GM19238 (cell line): Measurements from ENCODE around the gene DUSP12.
"Not testable (repeated sequence)": the region's sequence is repeated elsewhere in the genome, so short reads cannot be mapped to it uniquely, and the experiment has no call there.

Experiments used
- DNase-seq: peaks from one replicate; pipeline ENCODE4 v3.0.0; 2011; ENCODE audit warnings: low spot score; ENCODE audit not compliant: insufficient read length

DUSP12 gene

DNA sequence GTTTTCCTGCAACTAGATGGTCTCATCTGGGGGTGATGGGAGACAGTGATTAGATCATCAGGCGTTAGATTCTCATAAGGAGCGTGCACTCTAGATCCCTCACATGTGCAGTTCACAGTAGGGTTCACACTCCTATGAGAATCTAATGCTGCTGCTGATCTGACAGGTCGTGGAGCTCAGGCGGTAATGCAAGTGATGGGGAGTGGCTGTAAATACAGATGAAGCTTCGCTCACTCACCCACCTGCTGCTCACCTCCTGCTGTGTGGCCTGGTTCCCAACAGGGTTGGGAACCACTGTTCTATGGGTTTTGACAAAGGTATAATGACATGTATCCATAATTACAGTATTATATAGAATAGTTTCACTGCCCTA is 20.1 kb downstream of the DUSP12 start:
- not testable (repeated sequence) for DNase-seq

DNA sequence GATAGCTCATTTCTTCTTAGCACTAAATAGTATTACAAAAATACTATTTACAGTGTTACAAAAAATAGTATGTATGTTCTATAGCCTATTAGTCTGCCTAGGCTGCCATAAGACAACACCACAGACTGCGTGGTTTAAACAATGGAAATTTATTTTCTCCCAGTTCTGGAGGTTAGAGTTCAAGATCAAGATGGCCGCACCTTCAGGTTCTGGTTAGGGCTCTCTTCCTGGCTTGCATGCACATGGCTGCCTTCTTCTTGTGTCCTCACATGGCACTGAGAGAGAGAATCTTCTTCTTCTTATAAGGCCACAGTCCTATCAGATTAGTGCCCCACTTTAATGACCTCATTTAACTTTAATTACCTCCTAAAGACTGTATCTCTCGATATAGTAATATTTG is 20.7 kb downstream of the DUSP12 start:
- no peak for DNase-seq

DNA sequence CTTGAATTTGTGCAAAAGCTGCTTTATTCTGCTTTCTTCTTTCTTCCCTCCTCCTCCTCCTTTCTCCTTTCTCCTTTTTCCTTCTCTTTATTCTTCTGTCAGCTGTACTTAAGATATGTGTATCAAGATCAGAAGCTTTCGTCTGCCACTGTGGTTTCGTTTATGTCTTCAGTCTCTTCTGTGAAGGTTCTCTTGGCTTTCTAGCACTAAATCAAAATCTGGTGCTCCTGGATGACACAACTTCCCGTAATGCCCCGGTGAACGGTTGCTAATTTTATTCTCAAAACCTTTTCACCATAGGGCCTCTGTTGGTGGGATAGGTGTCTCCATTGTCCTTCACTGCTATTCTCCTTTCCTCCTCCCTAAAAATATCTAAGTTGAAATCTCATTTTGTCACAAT is 21.6 kb downstream of the DUSP12 start:
- DNase-seq = no peak

- DNase-seq = no peak
Observed at GRCh38 chr1:161771973-161772372, 22.4 kb downstream of the DUSP12 start.

DNA sequence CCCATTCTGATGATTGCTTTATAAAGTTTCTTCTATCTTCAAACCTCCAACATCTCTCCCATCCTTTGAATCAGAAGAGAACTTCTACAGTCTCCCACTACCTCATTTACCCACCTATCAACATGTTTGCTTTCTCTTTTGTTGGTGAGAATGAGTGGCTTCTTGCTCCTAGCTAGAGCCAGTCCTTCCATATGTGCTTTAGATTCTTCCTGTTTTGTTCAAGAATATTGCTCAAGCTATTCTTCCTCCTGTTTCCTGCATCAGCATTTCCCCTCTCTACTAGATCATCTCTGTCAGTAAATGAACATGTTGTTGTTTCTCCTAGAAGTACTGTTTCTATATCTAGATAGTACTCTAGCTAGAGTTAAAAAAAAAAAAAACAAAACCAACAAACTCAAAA is 22.8 kb downstream of the DUSP12 start:
- DNase-seq = no peak

- DNase-seq = no peak
Observed at GRCh38 chr1:161773791-161774190, 24.2 kb downstream of the DUSP12 start.

DNA sequence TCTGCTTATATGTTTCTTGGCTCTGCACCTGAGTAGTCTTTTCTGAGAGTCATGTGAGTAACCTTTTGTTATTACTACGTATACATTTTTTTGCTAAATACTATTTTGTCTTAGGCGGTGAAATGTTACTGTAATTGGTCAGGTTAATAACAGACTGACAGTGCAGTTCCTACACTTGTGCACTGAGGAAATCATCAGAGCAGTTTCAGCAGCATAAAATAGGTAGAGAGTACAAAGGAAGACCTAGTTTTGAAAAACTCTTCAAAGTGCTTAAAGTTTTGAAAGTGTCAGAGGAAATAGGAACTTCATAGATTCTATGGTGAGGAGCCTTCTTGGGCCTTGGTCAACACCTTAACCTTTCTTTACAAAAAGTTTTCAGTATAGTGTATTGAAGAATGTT is 27.7 kb downstream of the DUSP12 start:
- no peak for DNase-seq

GRCh38 chr1:161778522-161778921 is 28.9 kb downstream of the DUSP12 start:
- DNase-seq = no peak

DNA sequence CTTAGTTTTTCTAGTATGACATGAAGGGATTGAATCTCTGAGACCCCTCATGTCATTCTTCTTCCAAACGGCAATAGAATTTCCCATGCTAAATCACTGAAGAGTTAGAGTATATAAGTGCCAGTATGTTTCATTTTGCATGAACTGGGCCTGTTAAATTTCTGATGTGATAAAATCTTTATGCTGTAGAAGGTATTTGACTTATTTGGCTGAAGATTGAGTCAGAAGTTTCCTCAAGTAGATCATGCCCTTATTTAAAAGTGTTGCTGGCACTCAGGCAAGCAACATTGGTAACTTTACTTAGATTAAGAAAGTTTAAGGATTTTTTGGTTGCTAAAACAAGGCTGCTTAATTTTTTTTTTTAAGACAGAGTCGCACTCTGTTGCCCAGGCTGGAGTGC is 29.8 kb downstream of the DUSP12 start:
- no peak for DNase-seq

- no peak for DNase-seq
Observed at GRCh38 chr1:161781995-161782394, 32.4 kb downstream of the DUSP12 start.

DNA sequence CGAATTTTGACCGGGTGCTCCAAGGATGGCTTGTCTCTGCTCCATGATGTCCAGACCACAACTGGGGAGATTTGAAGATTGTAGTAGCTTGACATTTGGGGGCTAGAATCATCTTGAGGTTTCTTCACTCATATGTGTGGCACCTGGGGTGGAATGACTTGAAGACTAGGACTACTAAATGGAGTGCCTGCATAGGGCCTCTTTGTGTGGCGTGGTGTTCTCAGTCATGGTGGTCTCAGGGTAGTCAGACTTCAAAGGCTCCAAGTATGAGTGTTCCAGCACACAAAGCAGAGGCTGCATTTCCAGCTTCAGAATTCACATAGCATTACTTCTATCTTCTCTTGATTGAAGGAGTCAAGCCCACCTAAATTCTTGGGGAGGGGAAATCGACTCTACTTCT is 33.3 kb downstream of the DUSP12 start:
- no peak for DNase-seq

- DNase-seq = no peak
Observed at GRCh38 chr1:161784968-161785367, 35.4 kb downstream of the DUSP12 start.

DNA sequence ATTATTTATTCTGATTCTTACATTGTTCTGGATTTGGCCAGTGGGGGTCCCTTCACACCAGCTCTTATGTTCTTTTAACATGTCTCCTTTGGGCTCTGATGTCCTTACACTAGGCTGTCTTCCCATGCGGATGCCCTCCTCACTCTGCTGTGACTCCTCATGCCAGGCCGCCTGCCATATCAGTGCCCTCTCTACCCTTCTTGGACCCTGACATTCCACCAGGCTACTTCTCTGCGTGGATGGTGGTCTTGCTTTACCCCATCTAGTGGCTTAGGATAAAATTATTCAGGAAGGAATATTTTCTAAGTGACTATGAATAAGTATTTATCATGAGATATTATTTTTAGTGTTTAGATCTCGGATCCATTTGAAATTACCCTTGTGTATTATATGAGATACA is 37.8 kb downstream of the DUSP12 start:
- no peak for DNase-seq

GRCh38 chr1:161790587-161791317 is 41.2 kb downstream of the DUSP12 start:
- DNase-seq = no peak

- DNase-seq = no peak
Observed at GRCh38 chr1:161791904-161792655, 42.5 kb downstream of the DUSP12 start.

- DNase-seq = no peak
Observed at GRCh38 chr1:161792740-161793139, 43.2 kb downstream of the DUSP12 start.

GRCh38 chr1:161799792-161800191 is 50.2 kb downstream of the DUSP12 start:
- DNase-seq = no peak

GRCh38 chr1:161801955-161802354 is 52.4 kb downstream of the DUSP12 start:
- DNase-seq = no peak

DNA sequence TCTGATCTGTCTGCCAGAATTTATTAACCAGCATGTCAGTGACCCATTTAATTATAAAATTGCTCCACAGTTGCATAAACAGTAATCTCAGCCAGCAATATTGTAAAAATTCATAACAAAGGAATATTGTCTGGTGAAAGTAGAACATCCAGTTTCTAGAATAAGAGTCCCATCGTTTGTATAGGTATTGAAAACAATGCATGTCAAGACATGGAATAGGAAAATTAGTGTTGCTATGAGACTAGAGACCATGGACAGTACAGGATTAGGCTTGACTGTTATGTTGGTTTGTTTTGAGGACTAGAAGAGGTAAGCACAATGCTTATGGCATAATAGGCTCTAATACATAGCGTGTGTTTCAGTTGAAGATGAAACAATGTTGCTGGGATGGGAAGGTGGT is 53.6 kb downstream of the DUSP12 start:
- DNase-seq = no peak

DNA sequence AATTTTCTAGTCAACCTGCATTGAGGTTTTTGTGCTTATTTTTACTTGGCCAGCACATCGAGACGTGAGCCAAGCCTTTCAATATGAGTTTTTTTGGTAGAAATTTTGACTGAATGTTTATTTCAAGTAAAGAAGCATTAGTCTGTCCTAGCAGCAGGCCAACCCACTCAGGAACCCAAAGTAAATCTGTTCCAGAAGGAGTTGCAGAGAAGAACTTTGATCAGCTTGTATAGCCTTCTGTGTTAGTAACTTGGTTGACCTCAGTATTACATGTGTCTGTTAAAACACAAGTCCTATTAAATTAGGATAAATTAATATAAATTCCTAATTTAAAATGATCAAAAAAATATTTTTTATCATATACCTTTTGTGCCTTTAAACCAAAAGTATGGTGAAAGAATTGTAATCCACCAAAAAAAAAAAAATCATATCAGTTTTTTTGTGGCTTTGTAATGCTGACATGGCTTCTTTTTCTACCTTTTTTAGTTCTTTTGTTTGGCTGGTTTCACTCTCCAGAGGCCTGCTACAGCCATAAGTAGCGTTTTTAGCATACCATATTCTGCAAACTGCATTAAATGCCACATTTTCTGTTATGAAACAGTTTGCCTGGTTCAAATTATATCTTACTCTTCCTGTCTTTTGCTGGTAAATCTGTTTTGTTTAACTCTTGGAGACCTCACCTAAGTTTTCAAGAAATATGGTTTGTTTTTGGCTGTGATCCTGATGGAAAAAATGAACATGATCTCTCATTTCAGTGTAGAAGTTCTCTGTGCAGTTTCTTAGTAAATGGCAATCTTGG is 56.0 kb downstream of the DUSP12 start:
- no peak for DNase-seq
